Fibroblast of mammary gland (primary cell): ENCODE measurements around the gene TBX15.
A peak's percentile ranks its signal among the peaks of the same experiment; 100 is the strongest.

Experiments used
- DNase-seq: peaks from one replicate; pipeline ENCODE4 v3.0.0-alpha.2; 2010; ENCODE audit warnings: low read depth
- H3K4me3 ChIP-seq: 2 replicates; pipeline ENCODE4 v1.5.1; 2011; ENCODE audit warnings: low read depth, mild to moderate bottlenecking, low read length, moderate library complexity; ENCODE audit not compliant: control insufficient read depth
- CTCF ChIP-seq: conservative IDR thresholded peaks from 2 replicates; pipeline ENCODE4 v1.5.1; 2011; ENCODE audit warnings: low read depth, low read length, inconsistent platforms; ENCODE audit not compliant: control insufficient read depth, insufficient read depth

The TBX15 gene

GRCh38 chr1:119003413-119004128, 15.4 kb upstream of the TBX15 start:
- no peak overlapping the region for H3K4me3 ChIP-seq
- TF ChIP-seq CTCF, result no peak

GRCh38 chr1:119002028-119002686, 14.0 kb upstream of the TBX15 start:
- no peak overlapping the region for H3K4me3 ChIP-seq
- DNase-seq, result peak; percentile 96
- TF ChIP-seq CTCF, result no peak

More at GRCh38 chr1:119003413-119004128, 15.4 kb upstream of the TBX15 start:
- DNase-seq, result no peak

- peak overlapping the region; percentile 29 for H3K4me3 ChIP-seq
- TF ChIP-seq CTCF, result no peak
- DNase-seq, result peak; percentile 47
These were observed 13.3 kb upstream of the TBX15 start for GRCh38 chr1:119001181-119002027.

GRCh38 chr1:119000371-119001180, 12.4 kb upstream of the TBX15 start:
- TF ChIP-seq CTCF, result no peak
- no peak for DNase-seq
- peak overlapping the region; percentile 29 for H3K4me3 ChIP-seq

DNA sequence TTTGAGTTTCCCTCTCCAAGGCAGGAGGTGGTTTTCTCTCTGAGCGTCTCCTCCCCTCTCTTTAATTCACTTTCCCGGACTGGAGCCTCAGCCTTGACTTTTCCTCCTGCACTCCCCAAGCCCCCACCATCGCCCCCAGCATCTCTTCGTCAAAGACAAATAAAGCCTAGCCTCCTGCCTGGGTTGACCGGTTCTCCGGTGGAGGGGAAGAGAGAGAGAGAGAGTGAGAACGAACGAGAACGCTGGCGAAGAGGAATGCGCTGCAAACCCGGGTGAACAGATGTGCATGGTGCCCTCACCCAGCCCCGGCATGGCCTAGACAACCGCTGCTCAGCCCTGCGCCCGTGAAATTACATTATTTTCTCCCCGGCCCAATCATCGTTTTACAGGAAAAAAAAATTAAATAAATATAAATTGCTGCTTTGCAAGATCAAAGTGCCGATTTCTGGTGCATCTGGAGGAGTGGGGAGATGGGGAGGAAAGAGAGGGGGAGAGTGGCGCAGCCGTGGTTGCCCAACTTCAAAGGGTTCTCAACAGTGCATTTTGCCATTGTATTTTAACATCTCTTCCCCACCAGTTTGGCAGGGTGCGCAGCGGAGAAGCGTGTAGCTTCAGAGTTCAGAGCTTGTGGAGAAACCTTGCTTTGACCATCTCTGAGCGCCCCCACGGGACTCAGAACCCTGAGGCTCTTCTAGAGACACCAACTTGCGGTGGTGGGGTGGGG, 11.4 kb upstream of the TBX15 start:
- no peak overlapping the region for H3K4me3 ChIP-seq
- no peak for TF ChIP-seq CTCF
- no peak for DNase-seq
